DMS114 treated with DMSO at 0.1 percent for 48 hours (cell line): ENCODE results near the gene TUBG1.
"Not testable (repeated sequence)": the region's sequence is repeated elsewhere in the genome, so short reads cannot be mapped to it uniquely, and the experiment has no call there.

Experiments
- DNase-seq: peaks from one replicate; lab custom pipeline; 2025; ENCODE audit not compliant: unreplicated experiment; lab: John Stamatoyannopoulos, UW

Gene TUBG1

DNA sequence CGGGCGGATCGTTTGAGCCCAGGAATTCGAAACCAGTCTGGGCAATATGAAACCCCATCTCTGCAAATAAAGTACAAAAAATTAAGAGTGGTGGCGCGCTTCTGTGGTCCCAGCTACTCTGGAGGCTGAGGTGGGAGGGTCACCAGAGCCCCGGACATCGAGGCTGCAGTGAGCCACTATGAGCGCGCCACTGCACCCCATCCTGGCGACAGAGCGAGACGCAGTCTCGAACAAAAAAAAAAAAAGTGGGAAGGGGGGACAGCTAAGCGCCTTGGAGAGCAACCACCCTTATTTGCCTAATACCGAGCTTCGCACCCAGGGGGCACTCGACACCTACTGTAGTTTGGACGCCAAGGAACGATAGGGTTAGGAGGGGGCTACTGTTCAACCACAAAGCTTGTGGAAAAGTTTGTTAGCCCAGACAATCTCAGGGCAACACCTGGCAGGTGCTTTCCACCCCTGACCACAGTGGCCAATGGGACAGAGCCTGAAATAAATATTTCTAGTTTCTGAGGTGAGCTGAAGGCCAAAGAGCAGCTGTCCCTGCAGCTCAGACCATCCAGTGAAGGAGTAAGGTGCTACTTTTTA, 31.1 kb upstream of the TUBG1 start:
- peak; percentile 70 for DNase-seq

DNA sequence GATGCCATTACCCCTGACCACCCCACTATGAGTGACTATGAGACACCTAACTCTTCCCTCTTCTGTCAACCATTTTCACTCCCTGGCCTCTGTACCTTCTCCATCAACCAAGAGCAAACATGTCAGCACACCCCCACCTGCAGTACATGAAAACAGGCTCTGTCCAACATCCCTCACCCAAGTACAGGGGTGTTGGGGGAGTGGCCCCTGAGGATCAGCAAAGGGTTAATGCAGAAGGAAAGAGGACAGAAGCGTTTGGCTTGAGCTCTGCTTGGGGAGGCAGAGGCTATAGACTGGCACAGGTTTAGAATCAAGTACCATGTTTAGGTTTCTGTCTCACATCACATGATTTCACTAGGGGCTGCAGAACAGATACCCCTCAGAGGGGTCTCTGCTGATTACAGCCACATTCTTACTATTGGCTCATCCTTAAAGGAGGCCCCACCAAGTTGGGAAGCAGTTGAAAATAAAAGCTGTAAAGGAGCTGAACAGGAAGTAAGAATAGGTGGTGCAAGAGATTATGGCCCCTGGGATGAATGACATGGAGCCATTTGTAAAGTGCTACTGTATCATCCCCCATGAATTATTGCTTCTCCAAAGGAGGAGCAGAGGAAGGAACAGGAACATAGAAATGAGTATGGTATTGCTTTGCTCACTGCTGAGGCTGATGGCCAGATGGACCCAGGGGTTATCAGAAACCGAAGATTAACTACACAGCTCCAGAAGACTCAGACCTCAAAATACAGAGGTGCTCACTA, 29.5 kb upstream of the TUBG1 start:
- no peak for DNase-seq

DNA sequence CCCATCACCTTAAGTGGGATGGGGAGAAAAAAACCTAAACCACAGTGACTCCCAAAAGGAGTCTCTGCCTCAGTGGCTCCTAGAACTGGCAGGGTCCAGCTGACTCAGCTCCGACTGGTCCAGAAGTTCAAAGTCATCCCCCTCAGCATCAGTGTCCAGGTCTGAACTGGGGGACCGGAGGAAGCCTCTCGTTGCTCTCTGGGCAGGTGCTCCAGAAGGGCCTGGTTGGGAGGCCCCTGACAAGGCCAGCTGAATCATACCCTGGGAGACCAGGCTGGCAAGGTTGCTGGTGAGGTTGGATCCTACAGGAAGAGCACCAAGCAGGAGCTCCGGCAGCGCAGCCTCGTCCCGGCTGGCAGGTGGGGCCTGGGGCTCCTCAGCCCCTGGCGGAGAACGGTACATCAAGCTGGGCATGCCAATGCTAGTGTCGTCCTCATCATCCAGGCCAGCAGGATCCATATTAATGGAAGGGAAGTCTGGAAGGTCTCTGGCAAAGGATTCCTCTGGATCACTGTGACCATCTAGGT, 27.7 kb upstream of the TUBG1 start:
- DNase-seq = no peak

DNA sequence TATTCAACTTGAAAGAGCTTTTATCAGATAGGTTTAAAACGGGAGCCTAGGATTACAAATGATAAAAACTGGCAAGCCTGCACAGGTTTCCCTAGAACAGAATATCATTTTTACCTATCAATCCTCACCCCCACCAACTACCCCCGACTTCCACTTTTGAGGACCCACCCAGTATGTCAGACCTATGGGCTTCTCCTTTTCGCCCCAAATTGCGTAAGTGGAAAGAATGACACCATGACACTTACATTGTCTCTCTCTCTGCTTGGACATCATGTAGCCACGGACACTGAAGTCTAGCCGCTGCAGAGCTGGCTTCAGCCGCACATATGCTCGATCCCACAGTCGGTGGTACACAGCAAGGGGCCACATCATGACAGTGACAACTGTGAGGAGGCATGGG, 24.6 kb upstream of the TUBG1 start:
- DNase-seq = no peak

DNA sequence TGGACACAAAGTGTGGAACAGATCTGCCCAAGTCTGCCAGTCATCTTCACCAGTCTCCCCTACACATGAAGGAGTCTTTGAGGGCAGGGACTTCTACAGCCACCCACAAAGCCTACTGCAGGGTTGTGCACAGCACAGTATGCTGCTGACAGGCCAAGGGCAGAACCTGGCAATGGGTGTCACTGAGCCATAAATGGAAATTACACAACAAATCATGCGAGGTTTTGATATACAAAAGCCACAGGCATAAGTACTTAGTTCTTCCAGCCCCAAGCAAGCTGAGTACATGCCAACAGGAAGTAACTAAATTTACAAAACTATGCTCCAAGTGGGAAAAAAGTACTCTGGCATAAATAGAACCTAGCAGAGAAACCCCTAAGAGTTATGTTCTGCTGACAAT, 24.1 kb upstream of the TUBG1 start:
- DNase-seq = no peak

DNA sequence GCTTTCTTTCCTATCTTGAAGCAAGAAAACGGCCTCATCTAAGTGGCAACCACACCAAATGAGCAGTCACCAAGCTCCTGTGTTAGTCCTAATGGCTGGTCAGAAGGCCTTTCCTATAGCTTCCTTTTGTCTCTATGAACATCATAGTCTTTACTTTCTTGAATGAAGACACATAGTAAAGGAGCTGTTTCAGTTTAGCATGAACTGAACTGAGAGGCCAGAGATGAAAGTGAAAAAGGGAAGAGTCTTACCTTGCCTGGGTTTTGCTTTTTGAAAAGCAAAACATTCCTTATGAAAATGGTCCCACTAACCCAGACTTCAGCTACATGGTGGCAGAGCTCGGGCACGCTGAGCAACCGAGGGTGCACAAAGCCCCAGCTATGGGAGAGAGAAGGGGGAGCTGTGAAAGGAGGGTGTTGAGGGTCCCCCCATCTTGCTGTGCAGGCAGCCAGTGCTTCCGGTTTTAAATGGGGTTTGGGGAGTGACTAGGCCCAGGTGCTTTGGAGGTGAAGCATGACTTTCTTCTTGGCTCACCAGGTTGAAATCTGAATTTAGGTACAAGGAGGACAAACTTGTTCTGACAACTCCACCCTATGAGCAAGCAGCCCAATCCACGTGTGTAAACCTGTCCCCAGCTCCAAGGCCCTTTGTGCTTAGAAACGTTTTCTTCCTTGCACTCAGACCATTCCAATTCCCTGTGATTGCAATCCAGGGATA, 22.8 kb upstream of the TUBG1 start:
- no peak for DNase-seq

DNA sequence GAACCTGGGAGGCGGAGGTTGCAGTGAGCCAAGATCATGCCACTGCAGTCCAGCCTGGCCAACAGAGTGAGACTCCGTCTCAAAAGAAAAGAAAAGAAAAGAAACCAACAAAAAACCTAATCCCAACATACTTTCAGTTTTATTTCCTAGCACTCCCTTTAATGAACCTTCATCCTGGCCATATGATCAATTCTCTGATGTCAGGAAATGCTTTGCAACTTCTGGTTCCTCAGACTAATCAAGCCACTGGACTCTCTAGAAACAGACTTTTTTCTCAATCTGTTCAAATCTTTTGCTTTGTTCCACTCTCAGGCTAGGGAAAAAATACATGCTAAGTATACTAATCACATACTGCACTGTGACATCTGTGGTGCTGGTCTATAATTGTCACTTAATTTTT, 18.6 kb upstream of the TUBG1 start:
- DNase-seq = no peak

DNA sequence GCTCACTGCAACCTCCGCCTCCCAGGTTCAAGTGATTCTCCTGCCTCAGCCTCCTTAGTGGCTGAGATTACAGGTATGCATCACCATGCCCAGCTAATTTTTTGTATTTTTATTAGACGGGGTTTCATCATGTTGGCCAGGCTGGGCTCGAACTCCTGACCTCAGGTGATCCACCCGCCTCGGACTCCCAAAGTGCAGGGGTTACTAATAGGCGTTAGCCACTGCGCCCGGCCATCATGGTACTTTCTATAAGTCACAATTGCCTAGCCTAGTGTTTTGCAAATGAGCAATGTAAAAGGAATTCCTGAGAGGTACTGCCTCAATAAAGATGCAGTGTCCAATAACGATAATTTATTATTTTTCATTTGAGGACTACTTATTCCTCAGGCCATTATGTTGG, 18.1 kb upstream of the TUBG1 start:
- DNase-seq = no peak

DNA sequence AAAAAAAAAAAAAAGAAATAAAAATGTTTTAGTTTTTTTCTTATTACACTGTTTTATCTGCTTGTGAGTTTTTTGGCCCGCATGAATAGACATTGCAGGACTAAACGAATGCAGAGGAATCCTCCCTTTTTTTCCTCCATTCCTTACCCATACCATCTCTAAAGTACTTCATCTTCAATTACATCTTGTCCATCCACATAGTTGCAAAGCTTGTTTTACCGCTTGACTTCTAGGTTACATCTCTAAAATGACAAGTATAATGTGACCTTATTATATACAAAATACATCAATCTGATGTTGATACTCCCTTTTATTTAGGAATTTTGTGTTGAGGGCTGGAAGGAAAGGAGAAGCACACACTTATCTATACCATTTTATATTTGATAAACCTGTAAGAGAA, 13.1 kb upstream of the TUBG1 start:
- no peak for DNase-seq

DNA sequence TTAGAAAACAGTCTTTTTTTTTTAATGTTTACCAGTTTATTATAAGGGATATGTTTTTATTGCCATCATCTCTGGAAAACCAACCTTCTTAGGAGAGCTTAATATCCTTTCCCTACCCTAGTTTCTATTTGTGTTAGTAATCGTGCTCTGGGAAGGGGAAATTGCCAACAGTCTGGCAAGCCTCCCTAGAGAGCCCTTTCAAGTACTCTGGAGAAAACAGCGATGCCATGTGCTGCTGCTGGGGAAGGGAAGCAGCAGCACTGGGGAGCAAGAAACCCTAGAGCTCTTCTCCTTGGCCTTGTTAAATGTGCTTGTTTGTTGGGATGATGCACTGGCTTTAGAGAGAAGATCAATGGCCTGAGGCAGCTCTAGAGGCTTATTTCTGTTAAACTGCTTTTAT, 10.6 kb upstream of the TUBG1 start:
- DNase-seq = no peak

DNA sequence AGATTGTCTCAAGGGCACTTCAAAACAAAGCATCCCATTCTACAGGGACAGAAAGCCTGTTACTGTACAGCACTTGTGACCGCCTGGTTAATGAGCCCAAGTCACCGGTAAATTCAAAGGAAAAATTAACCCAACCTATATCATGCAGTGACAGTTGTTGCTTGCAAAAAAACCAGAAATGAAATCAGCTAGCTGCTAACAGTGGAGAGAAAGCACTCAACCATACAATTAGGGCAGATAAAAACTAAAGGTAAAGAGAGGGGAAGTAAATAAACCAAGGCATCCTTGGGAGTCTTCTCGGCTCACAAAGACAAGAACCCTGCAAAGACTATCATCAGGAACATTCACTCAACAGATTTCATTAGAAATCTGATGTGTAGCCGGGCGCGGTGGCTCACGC, 6.2 kb upstream of the TUBG1 start:
- no peak for DNase-seq

DNA sequence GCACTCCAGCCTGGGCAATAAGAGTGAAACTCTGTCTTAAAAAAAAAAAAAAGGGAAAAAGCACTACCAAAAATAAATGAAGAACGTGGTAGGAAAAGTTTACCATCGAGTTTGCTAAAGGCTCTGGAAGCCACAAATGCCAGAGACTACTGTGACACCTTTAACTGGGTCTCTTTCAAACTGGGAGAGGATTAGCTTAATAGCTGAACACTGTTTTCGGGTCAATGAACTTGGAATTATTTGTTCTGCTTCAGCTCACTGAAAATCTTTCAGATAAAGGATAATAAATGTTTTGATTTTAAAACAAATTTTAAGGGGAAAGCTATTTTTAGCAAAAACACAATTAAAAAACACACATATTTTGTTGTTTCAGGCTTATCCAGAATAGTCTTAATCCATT, 1.7 kb upstream of the TUBG1 start:
- DNase-seq = no peak

DNA sequence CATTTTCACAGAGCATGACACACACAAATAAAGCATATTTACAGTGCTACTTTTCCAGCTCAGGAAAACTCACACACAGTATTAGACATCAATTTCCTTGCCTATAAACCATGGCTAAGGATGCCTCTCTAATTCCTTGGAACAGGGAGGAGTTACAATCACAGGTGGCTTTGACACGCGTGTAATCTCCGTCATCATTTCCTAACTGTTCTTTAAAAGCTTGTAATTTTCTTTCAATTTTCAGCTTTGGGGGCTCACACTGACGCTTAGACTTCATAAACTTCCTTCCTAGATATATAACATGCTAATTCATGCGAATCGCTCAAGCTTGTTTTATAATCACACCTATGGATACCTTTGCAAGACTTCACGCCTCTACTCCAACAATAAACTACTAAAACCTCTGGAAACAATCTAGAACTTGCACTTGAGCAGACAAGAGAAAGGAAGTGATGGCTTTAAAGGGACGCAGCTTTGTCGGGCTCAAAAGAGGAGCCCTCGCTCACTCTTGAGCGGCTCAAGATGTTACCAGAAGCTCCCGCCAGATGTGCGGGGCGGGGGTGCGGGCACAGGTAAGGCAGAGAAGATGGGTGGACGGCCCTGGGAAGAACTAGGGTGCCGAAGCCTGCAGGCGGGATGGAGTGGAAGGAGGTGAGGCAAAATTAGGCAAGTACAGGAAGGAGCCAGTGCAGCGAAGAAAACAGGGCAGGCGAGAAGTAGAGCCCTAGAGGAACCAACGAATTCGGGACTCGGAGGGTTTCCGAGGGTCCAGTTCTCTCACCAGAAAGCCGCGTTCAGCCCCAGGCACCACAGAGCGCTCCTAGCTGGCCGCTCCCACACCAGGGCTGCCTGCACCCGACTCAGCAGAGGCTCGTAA, 940 bp upstream of the TUBG1 start:
- DNase-seq = no peak

DNA sequence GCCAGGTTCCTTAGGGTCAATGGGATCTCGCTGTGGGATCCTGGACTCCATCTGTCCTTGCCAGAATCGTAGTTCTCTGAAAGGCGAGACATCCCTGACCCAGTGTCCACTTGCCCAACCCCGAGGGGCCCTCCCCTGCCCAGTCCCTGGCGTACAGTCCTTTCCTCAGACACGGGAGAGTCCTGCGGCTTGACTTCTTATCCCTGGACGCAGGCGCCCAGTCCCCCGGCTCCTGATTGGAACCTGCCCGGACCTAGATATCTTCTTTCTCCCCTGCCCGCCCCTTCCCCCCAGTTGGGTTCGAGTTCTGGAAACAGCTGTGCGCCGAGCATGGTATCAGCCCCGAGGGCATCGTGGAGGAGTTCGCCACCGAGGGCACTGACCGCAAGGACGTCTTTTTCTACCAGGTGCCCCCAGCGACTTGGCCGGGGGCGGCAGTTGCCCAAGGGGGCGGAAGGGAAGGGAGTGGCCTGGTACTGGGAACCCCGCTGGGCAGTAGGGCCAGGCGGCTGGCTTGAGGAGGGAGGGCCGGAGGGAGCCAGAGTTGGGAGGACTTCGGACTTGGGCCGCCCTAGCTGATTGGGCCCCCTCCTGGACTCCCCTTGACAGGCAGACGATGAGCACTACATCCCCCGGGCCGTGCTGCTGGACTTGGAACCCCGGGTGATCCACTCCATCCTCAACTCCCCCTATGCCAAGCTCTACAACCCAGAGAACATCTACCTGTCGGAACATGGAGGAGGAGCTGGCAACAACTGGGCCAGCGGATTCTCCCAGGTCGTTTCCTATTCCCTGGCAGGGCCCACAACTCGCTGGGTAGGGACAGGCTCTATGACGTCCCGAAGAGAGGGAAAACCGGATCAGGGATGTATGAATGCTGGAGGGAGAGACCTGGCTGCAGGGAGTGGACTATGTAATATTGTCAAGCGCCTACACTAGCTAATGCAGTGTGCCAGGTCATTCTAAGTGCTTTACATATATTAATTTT, 625 bp downstream of the TUBG1 start:
- not testable (repeated sequence) for DNase-seq

DNA sequence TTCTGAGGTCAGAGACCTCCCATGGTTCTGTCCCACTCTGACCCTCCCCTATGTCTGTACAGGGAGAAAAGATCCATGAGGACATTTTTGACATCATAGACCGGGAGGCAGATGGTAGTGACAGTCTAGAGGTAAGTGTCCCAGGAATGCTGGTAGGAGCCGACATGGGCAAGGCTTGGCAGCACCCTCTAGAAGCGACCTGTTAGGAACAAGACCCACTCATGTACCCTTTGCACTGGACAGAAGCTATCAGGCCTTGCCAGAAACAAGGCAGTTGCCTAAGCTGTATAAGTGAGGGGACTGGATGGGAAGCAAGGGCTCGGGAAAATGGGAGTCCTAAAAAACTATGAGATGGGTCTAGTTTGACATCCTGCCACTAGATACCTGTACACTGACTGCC, 2.5 kb downstream of the TUBG1 start:
- DNase-seq = no peak

DNA sequence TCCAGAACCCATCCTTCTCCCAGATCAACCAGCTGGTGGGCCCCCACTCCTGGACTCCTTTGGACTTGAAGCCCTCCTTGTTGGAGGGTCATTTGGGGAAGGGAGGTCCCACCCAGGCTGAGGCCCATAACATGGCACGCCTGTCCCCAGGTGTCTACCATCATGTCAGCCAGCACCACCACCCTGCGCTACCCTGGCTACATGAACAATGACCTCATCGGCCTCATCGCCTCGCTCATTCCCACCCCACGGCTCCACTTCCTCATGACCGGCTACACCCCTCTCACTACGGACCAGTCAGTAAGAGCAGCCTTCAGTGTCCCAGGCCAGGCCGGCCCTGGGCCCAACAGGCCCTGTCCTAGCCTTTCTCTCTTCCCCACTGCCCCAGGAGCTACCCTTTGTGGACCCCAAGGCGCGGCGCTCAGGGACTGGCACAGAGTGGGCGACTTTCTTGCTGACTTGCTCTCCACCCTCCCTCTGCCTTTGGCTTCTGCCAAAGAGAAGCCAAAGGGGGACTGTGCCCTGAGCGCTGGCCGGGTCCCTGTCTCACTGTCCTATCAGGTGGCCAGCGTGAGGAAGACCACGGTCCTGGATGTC, 4.3 kb downstream of the TUBG1 start:
- DNase-seq = no peak

DNA sequence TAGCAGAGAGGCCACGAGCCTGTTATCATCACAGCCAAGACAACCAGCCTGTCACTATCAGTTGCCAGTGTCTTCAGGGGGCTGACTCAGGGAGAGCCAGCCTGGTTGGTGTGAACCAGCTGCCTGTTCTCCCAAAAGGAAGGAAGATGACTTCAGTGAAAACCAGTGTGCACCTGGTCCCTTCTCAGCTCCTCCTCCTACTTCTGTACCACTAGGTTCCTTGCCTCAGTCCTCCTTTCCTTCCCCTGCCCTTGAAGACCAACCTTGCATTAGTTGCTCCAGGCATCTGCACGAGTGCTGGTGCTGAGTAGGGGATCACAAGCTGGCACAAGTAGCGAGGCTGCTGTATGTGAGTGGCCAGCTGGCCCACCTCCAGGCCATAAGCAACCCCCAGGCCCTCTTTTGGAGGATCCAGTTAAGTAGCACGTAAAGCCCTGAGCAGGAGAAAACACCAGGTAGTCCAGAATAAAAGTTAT, 8.5 kb downstream of the TUBG1 start:
- DNase-seq = no peak

DNA sequence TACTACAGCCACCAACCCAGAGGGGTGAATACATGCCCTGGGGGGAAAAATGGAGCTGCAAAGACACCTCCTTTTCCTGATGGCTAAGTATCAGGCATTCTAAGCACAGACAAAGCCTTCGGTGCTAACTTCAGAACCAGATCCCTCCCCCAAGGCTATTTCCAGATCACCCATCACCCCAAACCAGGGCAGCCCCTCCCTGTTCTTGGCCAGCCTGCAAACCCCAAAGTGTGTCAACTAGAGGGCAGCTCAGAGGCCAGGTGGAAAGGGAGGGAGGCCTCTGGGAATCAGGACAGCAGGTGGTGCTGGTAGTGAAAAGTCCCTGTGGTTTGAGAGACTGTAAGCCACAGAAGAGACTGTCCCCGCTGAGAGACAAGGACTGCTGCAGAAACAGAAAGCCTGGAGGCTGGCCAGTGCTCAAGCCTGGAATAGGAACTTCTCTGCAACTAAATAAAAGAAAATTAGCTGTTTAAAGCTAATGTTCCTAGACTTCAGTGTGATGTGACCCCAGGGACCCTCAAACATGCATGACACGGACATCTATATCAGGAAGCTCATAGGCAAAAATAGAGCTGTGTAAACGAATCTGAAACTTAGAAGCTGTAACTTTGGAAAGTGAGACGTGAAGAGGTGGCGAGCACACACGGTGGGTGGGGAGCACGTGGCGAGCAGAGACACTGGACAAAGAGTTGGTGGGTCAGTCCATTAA, 9.1 kb downstream of the TUBG1 start:
- no peak for DNase-seq

DNA sequence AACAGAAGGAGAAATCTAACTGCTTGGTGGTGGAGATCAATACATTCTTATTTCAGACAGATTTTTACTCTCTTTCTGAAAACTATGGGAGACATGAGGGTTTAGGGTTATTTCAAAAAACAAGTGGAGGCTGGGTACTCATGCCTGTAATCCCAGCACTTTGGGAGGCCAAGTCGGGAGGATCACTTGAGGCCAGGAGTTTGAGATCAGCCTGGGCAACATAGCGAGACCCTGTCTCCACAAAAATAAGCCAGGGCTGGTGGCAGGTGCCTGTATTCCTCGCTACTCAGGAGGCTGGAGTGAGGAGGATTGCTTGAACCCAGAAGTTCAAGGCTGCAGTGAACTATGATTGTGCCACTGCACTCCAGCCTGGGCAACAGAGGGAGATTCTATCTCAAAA, 12.5 kb downstream of the TUBG1 start:
- DNase-seq = not testable (repeated sequence)
